Activated CD4-positive, alpha-beta T cell treated with anti-CD3 and anti-CD28 coated beads, Interleukin-2, amount 50 U/mL, for 1 hour (primary cell): ENCODE measurements around the gene ANKFY1.
"Not testable (repeated sequence)": the region's sequence is repeated elsewhere in the genome, so short reads cannot be mapped to it uniquely, and the experiment has no call there.

ENCODE experiments used
- DNase-seq: peaks from one replicate; pipeline ENCODE4 v3.0.0-alpha.2; 2020

ANKFY1 gene

DNA sequence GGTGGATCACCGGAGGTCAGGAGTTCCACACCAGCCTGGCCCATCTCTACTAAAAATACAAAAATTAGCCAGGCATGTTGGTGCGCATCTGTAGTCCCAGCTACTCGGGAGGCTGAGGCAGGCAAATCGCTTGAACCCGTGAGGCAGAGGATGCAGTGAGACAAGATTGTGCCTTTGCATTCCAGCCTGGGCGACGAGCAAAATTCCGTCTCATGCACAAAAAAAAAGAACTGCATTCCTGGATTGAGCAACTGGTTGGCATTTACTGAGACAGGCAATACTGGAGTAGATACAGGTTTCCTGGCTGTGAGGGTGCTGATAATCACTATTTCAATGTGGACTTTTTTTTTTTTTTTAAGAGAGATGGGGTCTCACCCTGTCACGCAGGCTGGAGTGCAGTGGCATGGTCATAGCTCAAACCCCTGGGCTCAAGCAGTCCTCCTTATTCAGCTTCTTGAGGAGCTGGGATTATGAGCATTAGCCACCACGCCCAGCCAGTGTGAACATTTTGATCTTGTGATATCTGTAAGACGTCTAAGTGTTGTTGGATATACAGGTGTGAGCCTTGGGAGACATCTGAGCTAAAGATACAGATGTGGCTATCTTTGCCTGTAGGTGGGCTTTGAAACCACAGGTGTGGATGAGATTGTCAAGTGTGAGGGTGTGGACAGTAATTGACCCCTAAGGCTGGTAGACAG, 115.0 kb downstream of the ANKFY1 start:
- DNase-seq, result no peak

- no peak for DNase-seq
Measured at GRCh38 chr17:4147751-4148310, 115.9 kb downstream of the ANKFY1 start.

- no peak for DNase-seq
Measured at GRCh38 chr17:4146641-4147040, 117.1 kb downstream of the ANKFY1 start.

DNA sequence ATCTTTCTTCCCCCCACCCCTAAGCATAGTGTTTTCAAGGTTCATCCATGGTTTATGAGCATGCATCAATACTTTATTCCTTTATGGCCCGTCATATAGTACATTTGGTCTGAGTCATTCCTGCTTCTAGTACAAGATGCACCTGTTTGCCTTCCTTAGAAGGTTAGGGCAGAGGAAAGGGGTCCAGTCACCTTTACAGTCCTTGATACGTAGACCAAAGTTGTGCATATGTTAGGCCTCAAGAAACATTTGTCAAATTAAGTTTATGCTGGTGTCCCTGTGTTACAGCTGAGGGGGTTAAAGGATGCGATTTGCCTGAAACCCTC, 119.4 kb downstream of the ANKFY1 start:
- no peak for DNase-seq

DNA sequence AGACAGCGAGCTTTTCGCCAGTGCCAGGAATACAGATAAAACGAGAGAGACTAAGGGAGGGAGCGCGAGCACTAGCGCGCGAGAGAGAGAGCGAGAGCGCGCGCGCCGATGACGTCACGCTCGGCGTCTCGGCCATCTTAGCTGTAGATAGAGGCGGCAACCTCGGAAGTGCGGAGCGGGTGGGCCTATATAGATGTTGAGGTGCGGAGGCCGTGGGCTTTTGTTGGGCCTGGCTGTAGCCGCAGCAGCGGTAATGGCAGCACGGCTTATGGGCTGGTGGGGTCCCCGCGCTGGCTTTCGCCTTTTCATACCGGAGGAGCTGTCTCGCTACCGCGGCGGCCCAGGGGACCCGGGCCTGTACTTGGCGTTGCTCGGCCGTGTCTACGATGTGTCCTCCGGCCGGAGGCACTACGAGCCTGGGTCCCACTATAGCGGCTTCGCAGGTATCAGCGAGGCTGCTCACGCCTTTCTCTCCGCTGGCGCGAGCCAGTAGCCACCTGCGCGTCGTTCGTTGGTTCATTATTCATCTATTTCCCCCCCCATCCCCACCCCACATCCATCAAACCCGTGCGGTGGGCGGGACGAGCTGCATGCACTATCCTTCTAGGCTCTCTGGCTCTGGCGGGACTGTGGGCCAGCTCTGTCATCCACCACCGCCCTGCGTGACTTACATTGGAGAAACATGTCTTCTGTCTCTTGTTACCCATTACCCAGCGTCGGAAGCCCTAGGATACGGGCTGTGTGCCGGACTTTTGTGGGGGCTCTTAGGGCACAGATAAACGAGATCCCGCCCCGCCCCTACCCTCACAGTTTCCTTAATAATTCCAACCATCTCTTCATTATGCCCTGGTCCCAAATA, 120.0 kb downstream of the ANKFY1 start:
- DNase-seq, result peak; percentile 90

DNA sequence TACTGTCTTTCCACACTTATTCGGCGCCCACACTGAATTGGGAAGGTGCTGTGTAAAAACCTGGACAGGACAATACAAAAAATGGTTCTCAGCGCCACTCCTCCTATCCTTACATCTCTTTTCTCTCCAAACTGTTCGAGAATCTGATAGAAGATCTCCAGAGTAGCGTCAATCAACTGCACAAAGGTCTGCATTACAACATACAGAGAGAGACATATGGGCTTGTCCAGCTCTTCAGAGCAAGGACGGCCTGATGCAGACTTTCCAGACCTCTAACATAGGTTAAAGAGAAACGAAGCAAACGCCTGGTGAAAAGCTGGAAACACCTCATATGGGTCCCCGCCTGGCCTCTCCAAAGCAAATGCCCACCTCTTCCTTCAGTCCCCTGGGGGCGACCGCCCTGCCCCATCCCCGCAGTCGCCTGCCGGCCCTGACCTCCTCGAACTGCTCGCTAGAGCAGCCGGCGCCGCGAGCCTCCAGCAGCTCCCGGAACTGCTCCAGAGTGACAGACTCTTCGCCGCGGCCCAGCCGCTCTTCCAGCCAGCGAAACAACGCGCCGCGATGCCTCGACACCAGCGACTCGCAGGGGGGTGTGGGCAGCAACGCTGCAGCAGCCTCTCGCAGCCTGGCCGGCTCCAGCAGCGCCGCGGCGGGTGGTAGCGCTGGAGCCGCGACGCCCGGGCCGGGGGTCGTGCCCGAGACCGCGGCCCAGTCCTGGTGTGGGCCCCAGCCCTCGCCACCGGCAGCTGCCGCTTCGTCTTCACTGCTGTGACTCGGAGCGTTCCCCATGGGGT, 121.5 kb downstream of the ANKFY1 start:
- DNase-seq, result peak; percentile 46

DNA sequence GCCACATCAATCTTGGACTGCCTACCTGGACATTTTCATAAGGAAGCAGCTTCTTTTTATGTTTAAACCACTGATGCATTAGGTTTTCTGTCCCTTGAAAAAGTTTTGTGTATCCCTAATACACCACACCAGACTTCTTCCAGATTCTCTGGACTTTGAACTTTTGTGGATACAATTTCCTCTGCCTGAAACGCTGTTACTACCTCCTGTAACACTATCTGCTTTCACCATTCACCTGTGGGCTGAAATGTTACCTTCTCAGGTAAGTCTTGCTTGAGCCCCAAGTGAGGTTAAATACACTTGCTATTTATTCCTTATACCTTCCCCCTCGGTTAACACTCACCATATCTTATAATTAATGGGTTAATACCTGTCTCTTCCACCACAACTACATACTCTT, 123.7 kb downstream of the ANKFY1 start:
- no peak for DNase-seq

DNA sequence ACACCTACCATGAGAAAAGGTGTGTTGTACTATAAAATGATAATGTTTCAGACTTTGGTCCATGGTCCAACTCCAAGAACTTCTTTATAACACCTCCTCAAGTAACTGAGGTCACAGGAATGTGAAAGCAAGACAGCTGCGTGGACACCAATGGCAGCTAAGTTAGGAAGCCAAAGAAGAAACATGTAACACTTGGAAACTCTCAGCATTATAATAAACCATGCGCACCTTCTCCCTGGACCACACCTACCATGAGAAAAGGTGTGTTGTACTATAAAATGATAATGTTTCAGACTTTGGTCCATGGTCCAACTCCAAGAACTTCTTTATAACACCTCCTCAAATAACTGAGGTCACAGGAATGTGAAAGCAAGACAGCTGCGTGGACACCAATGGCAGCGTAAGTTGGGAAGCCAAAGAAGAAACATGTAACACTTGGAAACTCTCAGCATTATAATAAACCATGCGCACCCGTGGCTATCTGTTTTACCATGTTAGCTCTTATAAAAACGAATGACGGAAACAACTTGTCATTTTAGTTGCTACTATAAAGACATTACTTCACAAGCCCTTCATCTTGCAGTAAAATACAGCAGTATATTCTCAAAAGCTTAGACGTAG, 124.8 kb downstream of the ANKFY1 start:
- DNase-seq, result not testable (repeated sequence)

DNA sequence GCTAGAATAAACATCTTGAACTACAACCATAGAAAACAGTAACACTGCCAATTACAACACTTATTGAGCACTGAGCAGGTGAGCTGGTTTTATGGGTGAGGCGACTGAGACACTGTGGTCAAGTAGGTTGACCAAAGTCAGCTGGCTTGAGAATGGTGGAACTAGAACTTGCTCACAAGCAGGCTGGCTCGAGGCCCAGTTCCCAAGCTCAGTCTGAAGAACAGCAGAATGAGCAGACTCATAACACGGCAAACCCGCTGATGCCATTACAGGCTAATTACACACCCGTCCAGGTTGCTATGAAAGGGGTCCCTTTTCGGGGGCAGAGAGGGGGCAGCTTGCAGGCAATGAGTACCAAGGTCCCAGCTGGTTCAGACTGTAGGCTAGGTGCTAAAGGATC, 127.4 kb downstream of the ANKFY1 start:
- no peak for DNase-seq

DNA sequence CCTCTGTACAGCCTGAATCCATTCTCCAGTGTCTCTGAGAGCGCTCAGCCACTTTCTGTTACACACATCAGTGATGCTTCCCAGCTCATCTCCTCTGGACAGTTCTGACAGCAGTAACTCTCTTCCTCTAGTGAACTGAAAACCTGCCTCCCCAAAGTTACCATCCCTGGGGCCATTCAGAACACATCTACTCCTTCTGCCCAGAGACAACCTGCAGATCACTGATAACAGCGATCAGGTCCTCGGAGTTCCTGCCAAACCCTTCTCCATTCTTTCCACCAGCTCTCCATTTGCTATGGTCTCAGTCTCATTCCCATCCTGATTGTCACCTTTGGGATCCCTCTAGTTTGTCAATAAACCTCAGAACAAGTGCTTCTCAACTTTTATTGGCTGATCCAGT, 128.3 kb downstream of the ANKFY1 start:
- DNase-seq, result no peak

GRCh38 chr17:4134721-4135120, 129.1 kb downstream of the ANKFY1 start:
- no peak for DNase-seq

DNA sequence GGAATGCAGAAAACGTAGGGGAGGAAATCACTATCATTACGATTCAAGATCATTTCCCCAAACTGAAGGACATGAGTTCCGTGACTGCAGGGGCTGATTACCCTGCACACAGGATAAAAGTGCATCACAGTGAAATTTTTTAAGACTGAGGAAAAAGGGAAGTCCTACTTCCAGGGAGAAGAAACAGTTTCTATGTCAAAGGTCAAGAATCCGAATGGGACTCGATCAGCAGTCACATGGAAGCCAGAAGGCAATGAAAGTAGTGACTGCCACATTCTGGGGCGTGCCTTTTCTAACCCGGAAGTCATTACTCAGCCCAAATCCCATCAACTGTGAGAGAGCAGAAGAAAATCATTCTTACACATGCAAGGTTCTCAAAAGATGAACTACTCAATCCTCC, 133.1 kb downstream of the ANKFY1 start:
- no peak for DNase-seq

DNA sequence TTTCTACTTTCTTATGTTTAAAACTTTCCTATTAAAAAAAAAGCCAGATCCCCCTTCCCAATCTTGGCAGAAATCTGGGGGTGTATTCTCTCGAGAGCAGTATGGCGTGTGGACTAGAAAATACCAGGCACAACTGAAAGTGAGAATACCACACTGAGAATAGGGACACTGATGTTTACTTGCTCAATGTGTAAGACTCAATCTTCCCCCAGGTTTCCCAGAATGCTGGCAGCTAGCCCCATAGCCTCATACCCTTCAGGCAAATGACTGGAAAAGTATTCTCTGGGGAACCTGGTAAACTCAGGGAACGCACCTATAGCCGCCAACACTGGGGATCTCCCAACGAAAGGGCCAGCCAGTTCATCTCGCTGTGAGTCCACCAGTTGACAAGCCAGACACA, 136.2 kb downstream of the ANKFY1 start:
- DNase-seq, result no peak

- no peak for DNase-seq
Measured at GRCh38 chr17:4125552-4125951, 138.2 kb downstream of the ANKFY1 start.

- no peak for DNase-seq
Measured at GRCh38 chr17:4124999-4125398, 138.8 kb downstream of the ANKFY1 start.

DNA sequence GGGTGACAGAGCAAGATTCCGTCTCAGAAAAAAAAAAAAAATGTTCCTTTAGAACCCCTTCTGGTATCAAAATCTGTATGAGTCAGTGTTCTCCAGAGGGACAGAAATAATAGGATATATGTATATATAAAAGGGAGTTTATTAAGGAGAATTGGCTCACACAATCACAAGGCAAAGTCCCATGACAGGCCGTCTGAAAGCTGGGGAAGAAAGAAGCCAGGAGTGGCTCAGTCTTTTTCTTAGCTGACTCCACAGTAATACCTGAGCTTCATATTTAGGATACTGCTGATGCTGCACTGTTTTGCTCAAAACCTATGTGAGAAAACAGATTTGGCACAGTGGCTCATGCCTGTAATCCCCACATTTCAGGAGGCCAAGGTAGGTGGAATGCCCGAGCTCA, 143.4 kb downstream of the ANKFY1 start:
- DNase-seq, result no peak

GRCh38 chr17:4119299-4119698, 144.5 kb downstream of the ANKFY1 start:
- DNase-seq, result no peak

GRCh38 chr17:4118015-4118743, 145.6 kb downstream of the ANKFY1 start:
- no peak for DNase-seq

GRCh38 chr17:4116516-4116915, 147.3 kb downstream of the ANKFY1 start:
- no peak for DNase-seq
